Psoas muscle (tissue), 8 donors: ENCODE measurements around the gene IL1RAPL1. TPM values are rescaled to one million over a fixed set of nuclear protein-coding genes. Genes with fewer than 3 reads are reported as not detected.

Source experiments
- ATAC-seq, 4 donors: fragments of 200-7000 bp; cut with Tn5 transposase; one replicate each; pipeline ENCODE4 v1.9.1; 2020; ENCODE audit warnings: moderate library complexity in 3 of 4, mild to moderate bottlenecking in 2 of 4
- DNase-seq, 2 donors: peaks; one replicate each; pipeline ENCODE4 v3.0.0-alpha.2; 2020
- H3K27ac ChIP-seq: fragments of 200-600 bp; one replicate; pipeline ENCODE4 v1.8.0; 2022
- H3K27me3 ChIP-seq, 3 donors: fragments of 200-600 bp in 1 of 3; one replicate each; pipeline versions ENCODE4 v1.6.1 to v1.8.0; 2013 to 2022; ENCODE audit warnings: low read length in 2 of 3, mild to moderate bottlenecking in 2 of 3, moderate library complexity in 1 of 3; ENCODE audit not compliant: insufficient read depth in 3 of 3
- H3K36me3 ChIP-seq, 2 donors: fragments of 200-600 bp in 1 of 2; one replicate each; pipeline versions ENCODE4 v1.6.1 to v1.8.0; 2013 to 2022; ENCODE audit warnings: low read depth in 1 of 2, mild to moderate bottlenecking in 1 of 2, moderate library complexity in 1 of 2; ENCODE audit not compliant: insufficient read depth in 1 of 2
- H3K4me1 ChIP-seq: fragments of 200-600 bp; one replicate; pipeline ENCODE4 v1.8.0; 2022
- H3K4me3 ChIP-seq: fragments of 200-600 bp; one replicate; pipeline ENCODE4 v1.8.0; 2022; ENCODE audit warnings: mild to moderate bottlenecking
- H3K9me3 ChIP-seq: fragments of 200-600 bp; one replicate; pipeline ENCODE4 v1.8.0; 2022
- WGBS, 3 donors: extraction: QIAGEN DNeasy Blood & Tissue Kit; methylation state at CpG; one replicate each; pipeline versions ENCODE4 v1.1.6 to v1.1.7; 2013; 5-methylcytosine and 5-hydroxymethylcytosine counted together
- intact Hi-C, 2 donors: fragments of 100-400 bp; cut with DNase I; formaldehyde crosslinking; loops; one replicate each; pipeline versions ENCODE4 v1.11.0 to v1.14.2; 2022
- polyA plus RNA-seq, 3 donors: library from polyadenylated mRNA; stranded (reverse); fragments of 200-250 nt; gene quantifications; one replicate each; pipeline ENCODE4 v1.2.3, GENCODE V29; 2013
- total RNA-seq, 4 donors: library from RNA; stranded (reverse); fragmentation: NEBNext Ultra II Directional in 2 of 4; extraction: Animal tissue kit (Norgen Biotek cat#: 25700) in 2 of 4; gene quantifications; one replicate each; pipeline versions ENCODE4 v1.2.1 to v1.2.4, GENCODE V29; 2021 to 2023
- TF ChIP-seq, protein P1 (sequence below): fragments of 200-600 bp; IDR thresholded peaks from one replicate; pipeline ENCODE4 v1.8.0; 2022; ENCODE audit warnings: antibody characterized with exemption
- donor health status: healthy with polysubstance abuse.
- donor health status: DM: no; HTN: no; CAD: no; lungs with moderate emphysema.
- donor health status: Bipolar disorder and iron deficiency.
- donor health status: healthy.
- donor health status: DM: yes; HTN: yes; CAD: no.
- donor health status: DM: no; HTN: no; CAD: no.
- donor health status: DM: no; HTN: no; CAD: no.
- donor health status: DM: yes; HTN: yes; CAD: no.

The IL1RAPL1 gene
- total and polyA plus RNA-seq, 7 donors: 0.04 to 0.50 (median 0.19) TPM; not detected in 1

DNA sequence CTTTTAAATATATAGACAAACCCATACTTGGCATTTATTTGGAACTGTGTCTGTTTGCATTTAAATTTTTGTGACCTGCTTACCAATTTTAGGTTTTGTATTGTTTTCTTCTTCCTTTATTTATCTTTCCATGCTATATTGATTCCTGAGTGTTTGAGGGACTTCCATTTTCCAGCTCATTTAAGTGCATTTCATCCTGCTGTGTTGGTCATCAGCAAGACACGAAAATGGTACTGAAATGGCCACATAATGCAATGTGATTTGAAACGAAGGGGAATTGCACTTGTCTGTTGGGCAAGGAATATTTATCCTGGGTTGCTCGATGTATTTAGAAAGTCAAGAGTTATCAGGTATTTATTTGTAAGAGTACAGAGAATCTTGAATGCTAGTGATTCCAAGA is 1103.8 kb downstream of the IL1RAPL1 start:
- ATAC-seq (no peak), DNase-seq (no peak)
- TF ChIP-seq, protein P1, sequence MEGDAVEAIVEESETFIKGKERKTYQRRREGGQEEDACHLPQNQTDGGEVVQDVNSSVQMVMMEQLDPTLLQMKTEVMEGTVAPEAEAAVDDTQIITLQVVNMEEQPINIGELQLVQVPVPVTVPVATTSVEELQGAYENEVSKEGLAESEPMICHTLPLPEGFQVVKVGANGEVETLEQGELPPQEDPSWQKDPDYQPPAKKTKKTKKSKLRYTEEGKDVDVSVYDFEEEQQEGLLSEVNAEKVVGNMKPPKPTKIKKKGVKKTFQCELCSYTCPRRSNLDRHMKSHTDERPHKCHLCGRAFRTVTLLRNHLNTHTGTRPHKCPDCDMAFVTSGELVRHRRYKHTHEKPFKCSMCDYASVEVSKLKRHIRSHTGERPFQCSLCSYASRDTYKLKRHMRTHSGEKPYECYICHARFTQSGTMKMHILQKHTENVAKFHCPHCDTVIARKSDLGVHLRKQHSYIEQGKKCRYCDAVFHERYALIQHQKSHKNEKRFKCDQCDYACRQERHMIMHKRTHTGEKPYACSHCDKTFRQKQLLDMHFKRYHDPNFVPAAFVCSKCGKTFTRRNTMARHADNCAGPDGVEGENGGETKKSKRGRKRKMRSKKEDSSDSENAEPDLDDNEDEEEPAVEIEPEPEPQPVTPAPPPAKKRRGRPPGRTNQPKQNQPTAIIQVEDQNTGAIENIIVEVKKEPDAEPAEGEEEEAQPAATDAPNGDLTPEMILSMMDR: no peak
- WGBS, 3 donors: 64 to 85% (median 84%) methylated on average over 3 of the region's 3 CpGs
- Histone ChIP-seq H3K4me3 (no peak overlapping the region), H3K9me3 (no peaks in the 10 kb centered on the region), H3K27ac (no peak overlapping the region), H3K36me3 (no peaks in the 10 kb centered on the region), H3K4me1 (no peaks in the 10 kb centered on the region), H3K27me3 (no peaks in the 10 kb centered on the region)
- intact Hi-C loops: no loop called here

DNA sequence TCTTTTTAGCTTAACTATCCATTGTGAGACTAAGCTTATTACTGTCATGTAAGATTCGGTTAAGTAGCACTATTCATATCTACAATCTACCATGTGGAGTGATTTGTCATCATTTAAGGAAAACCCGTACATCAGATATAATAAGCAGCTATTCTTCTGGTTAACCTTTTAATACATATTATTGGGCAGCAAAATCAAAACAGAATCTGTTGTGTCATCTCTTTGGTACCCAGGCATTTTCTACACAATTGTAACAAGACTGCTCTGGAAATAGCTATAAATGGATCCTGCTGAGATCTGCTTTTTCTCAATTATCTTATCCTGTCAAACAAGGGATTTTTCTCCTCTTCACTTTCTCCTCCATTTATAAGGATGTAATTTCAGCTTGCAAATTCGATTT is 1106.7 kb downstream of the IL1RAPL1 start:
- no peak for ATAC-seq
- intact Hi-C loops: no loop called here

DNA sequence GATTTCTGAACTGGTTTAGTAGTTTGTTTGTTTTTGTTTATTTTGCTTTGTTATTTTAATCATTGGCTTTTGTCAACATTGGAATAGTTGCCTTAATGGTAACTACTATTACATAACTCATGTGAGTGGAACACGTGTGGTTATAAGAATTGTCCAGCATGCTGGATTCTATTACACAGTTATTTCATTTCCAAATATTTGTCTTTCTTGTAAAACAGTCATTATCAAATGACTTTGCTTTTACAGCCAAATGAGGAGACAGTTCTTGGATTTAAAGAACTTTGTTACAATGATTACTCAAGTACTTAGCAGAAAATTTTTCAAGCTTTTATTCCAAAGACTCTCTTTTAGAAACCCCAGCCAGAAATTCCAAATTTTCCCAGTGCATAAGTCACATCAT is 1112.0 kb downstream of the IL1RAPL1 start:
- no peaks in the 10 kb centered on the region for H3K4me1 ChIP-seq

More for the DNA sequence above, 1106.7 kb downstream of the IL1RAPL1 start:
- H3K4me1 ChIP-seq: no peaks in the 10 kb centered on the region
- WGBS, 3 donors: 55 to 72% (median 71%) methylated on average over 3 of the region's 3 CpGs
- DNase-seq: no peak
- no peak overlapping the region for H3K27ac ChIP-seq
- H3K9me3 ChIP-seq: no peaks in the 10 kb centered on the region
- no peak overlapping the region for H3K4me3 ChIP-seq
- H3K27me3 ChIP-seq: no peaks in the 10 kb centered on the region
- TF ChIP-seq, protein P1: no peak
- H3K36me3 ChIP-seq: no peaks in the 10 kb centered on the region

DNA sequence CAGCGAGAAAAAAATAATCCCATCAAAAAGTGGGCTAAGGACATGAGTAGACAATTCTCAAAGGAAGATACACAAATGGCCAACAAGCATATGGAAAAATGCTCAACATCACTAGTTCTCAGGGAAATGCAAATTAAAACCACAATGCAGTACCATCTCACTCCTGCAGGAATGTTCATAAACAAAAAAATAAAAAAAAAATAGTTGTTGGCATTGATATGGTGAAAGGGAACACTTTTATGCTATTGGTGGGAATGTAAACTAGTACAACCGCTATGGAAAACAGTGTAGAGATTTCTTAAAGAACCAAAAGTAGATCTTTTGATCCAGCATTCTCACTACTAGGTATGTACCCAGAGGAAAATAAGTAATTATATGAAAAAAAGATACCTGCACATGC is 1119.8 kb downstream of the IL1RAPL1 start:
- Histone ChIP-seq H3K9me3 (peaks cover 16% of the 10 kb centered on the region), H3K4me3 (no peak overlapping the region), H3K27ac (no peak overlapping the region), H3K36me3 (no peaks in the 10 kb centered on the region), H3K27me3 (no peaks in the 10 kb centered on the region), H3K4me1 (no peaks in the 10 kb centered on the region)
- DNase-seq: no peak
- TF ChIP-seq, protein P1: no peak
- 74 to 97% (median 90%) methylated on average over 2 of the region's 2 CpGs for WGBS, 3 donors
- intact Hi-C loops: no loop called here
- no peak for ATAC-seq

More for the DNA sequence above, 1112.0 kb downstream of the IL1RAPL1 start:
- H3K4me3 ChIP-seq: no peak overlapping the region
- DNase-seq (no peak), ATAC-seq (no peak)
- H3K27me3 ChIP-seq: no peaks in the 10 kb centered on the region
- intact Hi-C loops: no loop called here
- H3K27ac ChIP-seq: no peak overlapping the region
- no peaks in the 10 kb centered on the region for H3K36me3 ChIP-seq
- TF ChIP-seq, protein P1: no peak
- WGBS, 3 donors: 21 to 32% (median 23%) methylated on average over 1 of the region's 1 CpG
- no peaks in the 10 kb centered on the region for H3K9me3 ChIP-seq

DNA sequence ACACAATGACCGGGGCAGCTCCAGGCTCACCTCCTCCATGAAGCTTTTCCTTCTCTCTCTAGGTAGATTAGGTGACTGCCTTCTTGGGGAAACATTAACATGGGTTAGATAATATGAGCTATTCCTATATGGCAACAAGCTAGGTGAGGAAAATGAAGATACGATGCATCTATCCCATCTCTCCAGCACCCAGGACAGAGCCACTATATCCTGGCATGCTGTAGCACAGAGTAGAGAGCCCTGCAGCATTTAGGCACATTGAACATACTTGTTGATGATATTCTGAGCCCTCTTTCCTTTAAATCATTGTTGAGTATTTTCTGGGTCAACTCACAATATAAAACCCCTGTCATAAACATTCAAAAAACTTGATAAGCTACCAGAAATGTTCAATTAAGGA is 1133.9 kb downstream of the IL1RAPL1 start:
- no peaks in the 10 kb centered on the region for H3K36me3 ChIP-seq
- peaks cover 0 to 3% (median 0%) of the 10 kb centered on the region in 3 donors for H3K27me3 ChIP-seq
- no peak for DNase-seq
- H3K27ac ChIP-seq: no peak overlapping the region
- no peaks in the 10 kb centered on the region for H3K9me3 ChIP-seq
- H3K4me3 ChIP-seq: no peak overlapping the region
- 73 to 92% (median 82%) methylated on average over 2 of the region's 2 CpGs for WGBS, 3 donors
- TF ChIP-seq, protein P1: no peak
- no peak for ATAC-seq
- H3K4me1 ChIP-seq: no peaks in the 10 kb centered on the region
- intact Hi-C loops: no loop called here
